ENCODE results near the gene AGBL4.
A peak's percentile ranks its signal among the peaks of the same experiment; 100 is the strongest.

Gene AGBL4

DNA sequence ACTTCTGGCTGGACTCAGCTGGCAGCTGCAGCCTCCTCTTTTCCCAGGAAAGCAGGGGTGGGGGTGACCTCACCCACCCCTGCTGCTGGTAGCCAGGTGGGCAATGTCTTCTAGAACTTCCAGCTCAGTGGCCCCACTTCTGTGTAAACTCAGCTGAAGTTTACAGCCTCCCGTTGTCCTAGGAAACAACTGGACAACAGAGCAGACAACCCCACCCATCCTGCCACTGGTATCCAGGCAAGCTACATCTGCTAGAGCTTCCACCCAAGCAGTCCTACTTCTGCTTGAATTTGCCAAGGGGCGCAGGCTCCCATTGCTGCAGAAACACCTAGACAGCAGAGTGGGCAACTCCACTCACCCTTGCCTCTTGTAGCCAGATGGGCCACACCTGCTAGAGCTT is 937.4 kb downstream of the AGBL4 start:
- Histone ChIP-seq H3K4me1 (ENCODE audit: control insufficient read depth, insufficient read depth, low read length) (no peaks in the 10 kb centered on the region), H3K36me3 (ENCODE audit: control insufficient read depth in 2 of 2, insufficient read depth in 1 of 2, low read length in 2 of 2) (no peaks in the 10 kb centered on the region), H3K9me3 (ENCODE audit: control insufficient read depth, insufficient read depth, low read depth, low read length) (no peaks in the 10 kb centered on the region), H3K27ac (ENCODE audit: extremely low read depth, low read depth, low read length) (no peak overlapping the region), H3K4me3 (ENCODE audit: low read depth, low read length) (no peak overlapping the region)
- TF ChIP-seq TCF7L2 (IDR thresholded peaks at IDR 0.05; ENCODE audit: borderline replicate concordance, low read depth, low read length) (no peak), KLF8 (tag by site-specific recombination; IDR thresholded peaks at IDR 0.05) (no peak), ZNF501 (tag by site-specific recombination; IDR thresholded peaks at IDR 0.05) (no peak), FEZF1 (tag by site-specific recombination; IDR thresholded peaks at IDR 0.05) (no peak), ZNF140 (tag by site-specific recombination; IDR thresholded peaks at IDR 0.05) (no peak), ZNF155 (tag by site-specific recombination; IDR thresholded peaks at IDR 0.05) (no peak), ZNF362 (tag by site-specific recombination; IDR thresholded peaks at IDR 0.05) (no peak), ZNF76 (tag by site-specific recombination; IDR thresholded peaks at IDR 0.05; ENCODE audit: borderline replicate concordance, low read depth) (no peak), ZNF416 (tag by site-specific recombination; IDR thresholded peaks at IDR 0.05) (no peak)
- TF ChIP-seq, protein P1, sequence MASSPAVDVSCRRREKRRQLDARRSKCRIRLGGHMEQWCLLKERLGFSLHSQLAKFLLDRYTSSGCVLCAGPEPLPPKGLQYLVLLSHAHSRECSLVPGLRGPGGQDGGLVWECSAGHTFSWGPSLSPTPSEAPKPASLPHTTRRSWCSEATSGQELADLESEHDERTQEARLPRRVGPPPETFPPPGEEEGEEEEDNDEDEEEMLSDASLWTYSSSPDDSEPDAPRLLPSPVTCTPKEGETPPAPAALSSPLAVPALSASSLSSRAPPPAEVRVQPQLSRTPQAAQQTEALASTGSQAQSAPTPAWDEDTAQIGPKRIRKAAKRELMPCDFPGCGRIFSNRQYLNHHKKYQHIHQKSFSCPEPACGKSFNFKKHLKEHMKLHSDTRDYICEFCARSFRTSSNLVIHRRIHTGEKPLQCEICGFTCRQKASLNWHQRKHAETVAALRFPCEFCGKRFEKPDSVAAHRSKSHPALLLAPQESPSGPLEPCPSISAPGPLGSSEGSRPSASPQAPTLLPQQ (tag by site-specific recombination; IDR thresholded peaks at IDR 0.05), result no peak
- TF ChIP-seq, protein P2, sequence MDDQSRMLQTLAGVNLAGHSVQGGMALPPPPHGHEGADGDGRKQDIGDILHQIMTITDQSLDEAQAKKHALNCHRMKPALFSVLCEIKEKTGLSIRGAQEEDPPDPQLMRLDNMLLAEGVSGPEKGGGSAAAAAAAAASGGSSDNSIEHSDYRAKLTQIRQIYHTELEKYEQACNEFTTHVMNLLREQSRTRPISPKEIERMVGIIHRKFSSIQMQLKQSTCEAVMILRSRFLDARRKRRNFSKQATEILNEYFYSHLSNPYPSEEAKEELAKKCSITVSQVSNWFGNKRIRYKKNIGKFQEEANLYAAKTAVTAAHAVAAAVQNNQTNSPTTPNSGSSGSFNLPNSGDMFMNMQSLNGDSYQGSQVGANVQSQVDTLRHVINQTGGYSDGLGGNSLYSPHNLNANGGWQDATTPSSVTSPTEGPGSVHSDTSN (CRISPR knock-in tag; IDR thresholded peaks at IDR 0.05), result no peak
- ChIA-PET CTCF (interaction anchor here (0.8 kb wide), 1 partner anchor 1611 kb away, joined by 4 read pairs; no protein-coding TSS in a partner anchor), POLR2A (no interaction called here)

DNA sequence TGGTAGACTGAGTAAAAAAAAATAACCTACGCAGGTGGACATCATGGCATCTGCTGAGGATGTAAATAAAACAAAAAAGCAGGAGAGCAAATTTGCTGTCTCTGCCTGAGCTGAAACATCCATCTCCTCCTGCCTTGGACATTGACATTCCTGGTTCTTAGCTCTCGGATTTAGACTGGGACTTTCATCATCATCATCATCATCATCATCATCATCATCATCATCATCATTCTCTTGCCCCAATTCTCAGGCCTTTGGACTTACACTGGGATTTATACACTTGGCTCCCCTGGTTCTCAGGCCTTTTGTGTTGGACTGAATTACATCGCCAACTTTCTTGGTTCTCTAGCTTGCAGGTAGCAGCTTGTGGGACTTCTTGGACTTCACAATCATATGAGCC is 938.7 kb downstream of the AGBL4 start:
- H3K36me3 ChIP-seq (ENCODE audit: control insufficient read depth in 2 of 2, insufficient read depth in 1 of 2, low read length in 2 of 2), result no peaks in the 10 kb centered on the region
- CTCF ChIA-PET, result interaction anchor here (0.6 kb wide), 1 partner anchor 81 kb away, joined by 3 read pairs; no protein-coding TSS in a partner anchor
- H3K27ac ChIP-seq (ENCODE audit: extremely low read depth, low read depth, low read length), result no peak overlapping the region
- POLR2A ChIA-PET, result no interaction called here
- H3K4me1 ChIP-seq (ENCODE audit: control insufficient read depth, insufficient read depth, low read length), result no peaks in the 10 kb centered on the region
- peak; percentile 70 for TF ChIP-seq ZNF513 (tag by site-specific recombination; IDR thresholded peaks at IDR 0.05)
- TF ChIP-seq ZNF404 (tag by site-specific recombination; IDR thresholded peaks at IDR 0.05), result no peak
- TF ChIP-seq ZNF426 (tag by site-specific recombination; IDR thresholded peaks at IDR 0.05), result no peak
- no peaks in the 10 kb centered on the region for H3K9me3 ChIP-seq (ENCODE audit: control insufficient read depth, insufficient read depth, low read depth, low read length)
- no peak overlapping the region for H3K4me3 ChIP-seq (ENCODE audit: low read depth, low read length)

DNA sequence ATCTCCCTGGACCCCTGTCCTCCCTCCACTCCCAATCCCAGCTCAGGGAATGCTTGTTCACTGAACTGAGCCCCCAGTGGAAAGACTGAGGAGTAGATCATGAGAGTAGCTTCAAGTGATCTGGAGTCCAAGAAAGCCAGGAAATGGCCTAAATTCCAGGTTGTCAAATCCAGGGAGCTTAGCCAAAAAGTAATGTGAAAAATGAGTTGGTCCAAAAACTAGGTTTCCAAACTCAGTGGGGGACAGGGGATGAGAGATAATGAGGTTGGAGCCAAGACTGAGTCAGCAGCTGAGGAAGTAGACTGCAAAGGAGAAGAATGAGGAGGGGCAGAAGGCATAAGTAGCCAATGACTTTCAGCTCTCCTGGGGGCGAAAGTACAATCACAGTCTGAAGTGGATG is 963.0 kb downstream of the AGBL4 start:
- Histone ChIP-seq H3K36me3 (ENCODE audit: control insufficient read depth in 2 of 2, insufficient read depth in 1 of 2, low read length in 2 of 2) (no peaks in the 10 kb centered on the region), H3K27ac (ENCODE audit: extremely low read depth, low read depth, low read length) (no peak overlapping the region), H3K4me3 (ENCODE audit: low read depth, low read length) (no peak overlapping the region), H3K4me1 (ENCODE audit: control insufficient read depth, insufficient read depth, low read length) (no peaks in the 10 kb centered on the region), H3K9me3 (ENCODE audit: control insufficient read depth, insufficient read depth, low read depth, low read length) (no peaks in the 10 kb centered on the region)
- ChIA-PET POLR2A (no interaction called here), CTCF (interaction anchor here (1.0 kb wide), 1 partner anchor 9 kb away, joined by 4 read pairs; no protein-coding TSS in a partner anchor)
- TF ChIP-seq GLIS1 (tag by site-specific recombination; IDR thresholded peaks at IDR 0.05) (peak; percentile 77), KLF8 (tag by site-specific recombination; IDR thresholded peaks at IDR 0.05) (no peak), PRDM10 (tag by site-specific recombination; IDR thresholded peaks at IDR 0.05) (no peak), ZNF239 (tag by site-specific recombination; IDR thresholded peaks at IDR 0.05) (no peak)

Measured in HEK293 (cell line).